GM21515 (cell line): ENCODE results near the gene LAMP1.
"Not testable (repeated sequence)": the region's sequence is repeated elsewhere in the genome, so short reads cannot be mapped to it uniquely, and the experiment has no call there.

Source experiments
- ATAC-seq: cut with Tn5 transposase; IDR thresholded peaks from one replicate; pipeline ENCODE4 v1.9.1; 2021; ENCODE audit not compliant: unreplicated experiment

Gene LAMP1, protein sequence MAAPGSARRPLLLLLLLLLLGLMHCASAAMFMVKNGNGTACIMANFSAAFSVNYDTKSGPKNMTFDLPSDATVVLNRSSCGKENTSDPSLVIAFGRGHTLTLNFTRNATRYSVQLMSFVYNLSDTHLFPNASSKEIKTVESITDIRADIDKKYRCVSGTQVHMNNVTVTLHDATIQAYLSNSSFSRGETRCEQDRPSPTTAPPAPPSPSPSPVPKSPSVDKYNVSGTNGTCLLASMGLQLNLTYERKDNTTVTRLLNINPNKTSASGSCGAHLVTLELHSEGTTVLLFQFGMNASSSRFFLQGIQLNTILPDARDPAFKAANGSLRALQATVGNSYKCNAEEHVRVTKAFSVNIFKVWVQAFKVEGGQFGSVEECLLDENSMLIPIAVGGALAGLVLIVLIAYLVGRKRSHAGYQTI

DNA sequence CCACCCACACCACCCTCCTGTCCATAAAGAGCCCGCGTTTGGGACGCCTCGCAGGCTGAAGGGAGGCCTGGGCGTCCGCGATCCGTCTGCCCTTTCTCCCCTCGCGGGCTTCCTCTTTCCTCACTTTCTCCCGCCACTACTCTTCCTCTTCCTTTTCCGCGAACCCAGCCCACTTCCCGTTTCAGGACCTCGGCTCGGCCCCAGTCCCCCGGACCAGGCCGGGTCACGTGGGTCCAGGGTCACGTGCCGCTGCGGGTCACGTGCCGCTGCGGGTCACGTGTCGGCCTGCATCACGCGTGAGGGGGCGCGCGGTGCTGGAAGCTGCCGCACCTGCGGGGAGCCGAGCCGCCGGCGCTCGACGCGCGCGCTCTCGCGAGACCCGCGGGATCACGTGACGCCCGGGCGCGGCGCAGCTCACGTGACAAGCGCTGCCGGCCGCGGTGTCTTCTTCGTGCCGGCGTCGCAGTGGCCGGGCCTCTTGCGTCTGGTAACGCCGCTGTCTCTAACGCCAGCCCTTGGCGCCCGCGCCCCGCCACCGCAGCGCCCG is at the start of gene LAMP1:
LAMP1 (plus strand) TSS at position 417 of the 547 bp plus-strand sequence. CDS start 196 bp downstream, outside the sequence.
- ATAC-seq = peak; percentile 76

DNA sequence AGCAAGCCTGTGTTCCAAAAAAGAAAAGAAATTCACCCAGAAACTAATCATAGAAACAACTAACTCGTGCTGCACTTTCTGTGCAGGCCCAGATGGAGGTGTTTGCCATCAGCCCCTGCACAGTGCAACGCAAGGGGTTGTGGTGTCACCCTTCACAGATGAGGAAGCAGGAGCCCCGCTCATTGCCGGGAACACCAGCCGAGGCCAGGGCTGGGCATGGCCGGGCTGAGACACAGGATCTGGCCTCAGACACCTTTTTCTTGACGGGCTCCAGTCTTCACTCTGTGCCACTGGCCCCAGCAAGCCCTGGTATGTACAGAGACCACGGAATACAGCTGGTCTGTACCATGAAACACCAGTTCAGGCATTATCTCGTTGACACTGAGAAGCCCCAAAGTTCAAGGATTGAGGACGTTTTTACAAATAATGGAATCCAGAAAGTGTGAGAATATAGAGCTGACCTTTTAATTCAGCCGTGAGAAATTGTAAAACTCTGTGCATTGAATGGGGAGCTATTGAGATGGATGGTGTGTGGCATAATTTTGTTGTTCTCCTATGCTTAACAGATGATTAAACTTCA is 44.4 kb upstream of the LAMP1 start:
- no peak for ATAC-seq

DNA sequence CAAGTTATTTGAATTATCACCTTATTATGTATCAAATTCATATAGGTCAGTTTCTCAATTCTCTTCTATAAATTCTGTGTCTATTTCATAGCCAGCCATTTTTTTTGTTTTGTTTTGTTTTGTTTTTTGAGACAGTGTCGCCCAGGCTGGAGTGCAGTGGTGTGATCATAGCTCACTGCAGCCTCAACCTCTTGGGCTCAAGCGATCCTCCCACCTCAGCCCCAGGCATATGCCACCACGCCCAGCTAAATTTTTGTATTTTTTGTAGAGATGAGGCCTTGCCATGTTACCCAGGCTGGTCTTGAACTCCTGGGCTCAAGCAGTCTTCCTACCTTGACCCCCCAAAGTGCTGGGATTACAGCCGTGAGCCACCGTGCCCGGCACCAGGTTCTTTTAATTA is 39.1 kb upstream of the LAMP1 start:
- ATAC-seq = not testable (repeated sequence)

DNA sequence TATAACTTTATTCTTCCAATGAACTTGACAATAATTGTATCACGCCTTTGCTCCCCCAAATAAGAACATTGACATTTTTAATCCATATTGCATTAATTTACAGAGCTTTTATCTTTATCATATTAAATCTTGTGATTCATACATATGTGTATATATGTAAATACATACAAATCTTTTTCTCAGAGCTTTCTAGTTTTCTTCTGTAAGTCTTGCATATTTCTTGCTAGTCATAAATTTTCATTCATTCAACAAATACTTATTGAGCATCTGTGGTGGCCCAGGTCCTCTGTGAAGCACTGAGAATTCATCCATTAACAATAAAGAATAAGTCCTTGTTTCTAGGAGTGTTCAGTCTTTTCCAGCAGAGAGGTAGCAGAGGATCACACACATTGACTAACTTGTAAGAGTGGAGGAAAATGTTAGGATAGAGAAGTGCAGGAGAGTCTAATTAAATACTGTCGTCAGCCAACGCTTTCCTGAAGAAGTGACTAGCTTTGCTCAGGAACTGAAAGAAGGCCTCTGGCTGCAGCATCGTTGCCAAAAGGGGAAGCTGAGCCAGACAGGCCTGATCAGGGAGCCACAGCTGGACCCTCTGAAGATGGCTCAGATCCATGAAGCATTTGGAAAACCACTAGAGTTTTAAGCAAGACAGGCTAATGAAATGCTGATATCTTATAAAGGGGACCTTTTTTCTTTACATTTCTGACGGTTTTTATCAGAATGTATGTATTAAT is 38.6 kb upstream of the LAMP1 start:
- no peak for ATAC-seq

DNA sequence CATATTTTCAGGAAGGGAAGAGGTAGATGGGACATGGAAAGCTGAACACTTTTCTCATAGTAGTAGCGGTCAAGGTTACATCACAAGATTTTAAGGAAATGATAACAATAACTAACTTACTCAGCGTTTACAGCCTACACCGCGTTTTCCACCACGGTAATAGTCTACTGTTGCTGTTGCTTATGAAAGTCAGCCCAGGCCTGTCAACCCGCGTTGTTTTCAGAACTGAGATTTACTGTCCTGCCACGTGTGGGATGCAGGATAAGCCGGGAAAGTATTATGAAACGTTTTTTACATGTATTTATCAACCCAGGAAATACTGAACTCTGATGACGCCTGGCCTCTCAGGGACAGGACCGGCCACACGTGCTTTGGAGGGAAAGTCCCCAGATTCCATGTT is 36.0 kb upstream of the LAMP1 start:
- ATAC-seq = no peak

DNA sequence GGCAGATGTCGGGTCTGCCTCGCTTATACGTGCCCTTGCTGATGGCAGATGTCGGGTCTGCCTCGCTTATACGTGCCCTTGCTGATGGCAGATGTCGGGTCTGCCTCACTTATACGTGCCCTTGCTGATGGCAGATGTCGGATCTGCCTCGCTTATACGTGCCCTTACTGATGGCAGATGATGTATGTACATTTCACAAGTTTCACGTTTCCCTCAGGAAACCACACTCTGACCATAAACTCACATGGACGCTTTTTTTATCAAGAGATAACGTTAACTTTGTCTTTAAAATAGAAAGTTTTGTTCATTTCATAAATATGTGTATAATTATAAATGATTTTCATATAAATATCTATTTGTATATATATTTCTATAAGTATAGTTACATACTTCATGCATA is 34.0 kb upstream of the LAMP1 start:
- not testable (repeated sequence) for ATAC-seq

DNA sequence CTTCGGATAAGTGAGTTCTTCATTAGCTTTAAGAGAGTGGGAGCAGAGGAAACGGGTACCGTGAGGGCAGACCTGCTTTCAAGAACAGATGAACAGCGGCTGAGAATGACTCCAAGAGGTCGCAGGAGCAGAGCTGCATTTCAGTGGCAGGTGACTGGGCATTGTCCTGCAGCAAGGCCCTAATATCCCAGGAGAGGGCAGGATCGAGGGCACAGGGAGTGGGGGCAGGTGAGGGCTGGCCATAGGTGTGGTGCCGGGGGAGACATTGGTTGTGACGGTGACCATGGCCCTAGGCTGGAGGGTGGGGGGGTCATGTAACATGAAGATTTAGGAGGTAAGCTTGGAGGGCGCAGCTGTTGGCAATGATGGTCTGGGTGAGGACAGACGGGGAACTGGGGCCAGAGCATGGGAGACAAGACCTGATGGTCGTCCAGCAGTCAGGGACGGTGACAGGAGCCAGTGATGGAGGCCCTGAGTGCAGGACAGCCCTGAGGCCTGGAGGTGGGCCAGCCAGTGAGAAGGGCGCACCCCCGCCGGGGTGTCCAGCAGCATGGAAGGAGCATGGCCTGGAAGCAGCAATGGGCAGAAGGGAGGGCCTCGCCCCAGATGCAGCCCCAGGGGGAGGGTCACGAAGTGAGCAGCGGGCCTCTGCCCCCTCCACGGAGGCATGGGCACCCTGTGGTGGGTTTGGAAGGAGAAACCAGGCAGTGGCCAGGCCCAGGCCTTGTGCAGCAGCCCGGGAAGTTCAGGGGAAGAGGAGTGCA is 29.2 kb upstream of the LAMP1 start:
- ATAC-seq = no peak

DNA sequence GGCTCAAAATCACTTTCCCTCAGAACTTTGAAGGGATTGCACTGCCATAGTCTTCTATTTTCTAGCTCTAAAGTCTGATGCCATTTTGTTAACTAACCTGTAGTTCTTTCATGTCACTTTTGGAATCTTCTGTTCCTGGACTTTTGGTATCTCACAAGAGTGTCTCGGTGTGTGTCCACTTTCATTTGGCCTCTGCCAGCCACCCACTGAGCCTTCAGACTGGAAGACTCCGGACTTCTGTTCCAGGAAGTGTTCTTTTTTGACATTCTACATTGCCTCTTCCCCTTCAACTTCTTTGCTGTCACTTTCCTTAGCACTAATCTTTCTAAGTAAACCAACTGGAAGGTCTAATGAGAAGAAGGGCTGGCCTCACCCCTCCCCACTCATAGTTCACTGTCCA is 25.0 kb upstream of the LAMP1 start:
- no peak for ATAC-seq

DNA sequence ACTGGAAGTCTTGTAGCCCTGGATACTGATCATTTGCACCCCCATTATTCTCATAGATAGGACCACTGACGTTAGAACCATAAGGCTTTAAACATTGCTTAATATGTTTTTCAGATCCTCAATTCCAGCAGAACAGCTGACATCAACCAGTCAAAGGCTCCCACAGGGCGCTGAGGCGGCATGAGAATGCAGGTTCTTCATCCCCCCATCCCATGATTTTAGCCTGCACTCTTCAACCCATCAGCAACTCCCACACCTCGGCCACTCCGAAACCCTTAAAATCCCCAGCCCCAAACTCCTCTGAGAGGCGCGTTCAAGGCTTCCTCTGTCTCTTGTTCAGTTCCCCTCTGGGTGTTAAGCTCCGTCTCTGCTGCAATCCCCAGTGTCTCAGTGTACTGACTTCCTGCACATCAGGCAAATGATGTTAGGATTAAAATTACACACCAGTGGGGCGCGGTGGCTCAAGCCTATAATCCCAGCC is 24.3 kb upstream of the LAMP1 start:
- no peak for ATAC-seq

DNA sequence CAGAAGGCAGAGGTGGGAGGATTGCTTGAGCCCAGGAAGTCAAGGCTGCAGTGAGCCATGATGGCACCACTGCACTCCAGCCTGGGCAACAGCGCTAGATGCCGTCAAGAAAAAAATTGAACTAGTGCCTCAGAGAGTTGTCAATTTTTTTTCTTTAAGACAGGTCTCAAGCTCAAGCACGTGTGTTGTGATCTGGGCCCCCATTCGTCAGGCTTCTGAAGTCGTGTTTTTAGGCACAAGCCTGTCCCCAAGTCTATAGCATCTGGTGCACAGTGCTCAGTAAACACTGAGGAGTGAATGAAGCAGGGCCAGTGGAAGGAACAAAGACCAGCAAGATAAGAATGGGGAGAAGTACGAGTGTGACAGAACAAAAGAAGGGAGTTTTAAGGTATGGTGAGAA is 23.7 kb upstream of the LAMP1 start:
- ATAC-seq = no peak

DNA sequence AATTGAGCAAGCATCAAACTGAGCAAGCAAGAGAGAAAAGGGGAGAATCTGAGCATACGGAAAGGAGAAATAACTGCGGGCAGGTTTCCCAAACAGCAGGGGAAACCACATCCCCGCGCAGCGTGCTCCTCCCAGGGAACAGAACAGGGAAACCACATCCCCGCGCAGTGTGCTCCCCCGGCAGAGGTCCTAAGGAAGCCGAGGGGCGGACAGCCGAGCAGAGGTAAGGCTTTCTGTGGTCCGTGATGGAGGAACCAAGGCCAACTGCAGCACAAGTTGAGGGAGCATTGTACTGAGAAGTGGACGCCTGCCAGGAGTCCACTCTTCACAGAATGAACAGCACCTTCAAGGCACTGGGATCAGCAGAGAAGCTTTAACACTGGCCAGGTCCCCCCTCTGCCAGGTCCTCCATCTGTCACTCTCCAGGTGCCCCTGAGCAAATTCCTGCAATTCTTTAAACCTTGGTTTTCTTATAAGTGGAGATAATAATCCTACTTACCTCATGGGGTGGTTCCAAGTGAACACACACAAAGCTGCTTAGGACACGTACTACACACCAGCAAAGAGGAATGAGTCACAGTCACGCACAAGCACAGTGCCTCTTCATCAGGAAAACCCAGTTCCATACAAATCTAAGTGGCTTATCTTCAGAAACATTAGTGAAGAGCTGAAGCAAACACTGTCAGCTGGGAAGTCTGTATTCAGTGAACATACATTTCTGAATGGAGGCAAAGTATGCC is 23.0 kb upstream of the LAMP1 start:
- ATAC-seq = no peak

DNA sequence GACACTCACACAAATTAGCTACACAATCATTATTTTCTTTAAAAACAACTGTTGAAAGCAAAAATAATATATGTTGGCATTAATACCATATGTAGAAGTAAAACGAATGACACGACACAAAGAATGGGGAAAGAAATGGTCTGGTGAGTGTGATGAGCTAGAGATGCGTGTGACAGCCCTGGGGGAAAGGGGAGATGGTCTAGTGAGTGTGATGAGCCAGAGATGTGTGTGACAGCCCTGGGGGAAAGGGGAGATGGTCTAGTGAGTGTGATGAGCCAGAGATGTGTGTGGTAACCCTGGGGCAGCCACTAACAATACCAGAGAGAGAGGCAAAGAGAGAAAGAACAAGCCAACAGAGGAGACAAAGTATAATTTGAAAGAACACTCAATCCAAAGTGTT is 22.3 kb upstream of the LAMP1 start:
- ATAC-seq = no peak

DNA sequence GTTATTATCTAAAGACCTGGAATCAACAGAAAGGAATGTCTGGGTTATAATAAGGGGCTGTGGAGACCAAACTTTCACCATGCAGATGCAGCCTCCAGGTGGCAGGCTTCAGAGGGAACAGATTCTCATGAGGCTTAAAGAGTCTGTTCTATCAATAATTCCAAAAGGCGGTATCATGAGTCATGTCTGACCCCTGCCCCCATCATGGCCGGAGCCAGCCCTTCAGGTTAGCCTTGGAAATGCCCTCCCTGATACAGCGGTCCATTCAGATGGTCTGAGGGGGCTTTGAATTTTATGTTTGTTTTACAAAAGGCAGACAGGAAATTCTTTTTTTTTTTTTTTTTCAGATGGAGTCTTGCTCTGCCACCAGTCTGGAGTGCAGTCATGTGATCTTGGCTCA is 21.7 kb upstream of the LAMP1 start:
- ATAC-seq = no peak

DNA sequence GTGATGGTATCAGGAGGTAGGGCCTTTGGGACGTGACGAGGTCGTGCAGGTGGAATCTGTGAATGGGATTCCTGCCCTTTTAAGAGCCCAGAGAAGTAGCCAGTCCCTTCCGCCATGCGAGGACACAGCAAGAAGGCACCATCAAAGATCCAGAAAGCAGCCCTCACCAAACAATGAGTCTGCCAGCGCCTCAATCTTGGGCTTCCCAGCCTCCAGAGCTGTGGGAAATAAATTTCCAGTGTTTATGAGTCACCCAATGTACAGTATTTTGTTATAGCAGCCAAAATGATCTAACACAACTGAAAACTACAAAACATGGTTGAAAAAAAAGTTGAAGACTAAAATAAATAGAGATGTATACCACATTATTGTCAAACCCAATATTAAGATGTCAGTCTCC is 16.9 kb upstream of the LAMP1 start:
- ATAC-seq = no peak

DNA sequence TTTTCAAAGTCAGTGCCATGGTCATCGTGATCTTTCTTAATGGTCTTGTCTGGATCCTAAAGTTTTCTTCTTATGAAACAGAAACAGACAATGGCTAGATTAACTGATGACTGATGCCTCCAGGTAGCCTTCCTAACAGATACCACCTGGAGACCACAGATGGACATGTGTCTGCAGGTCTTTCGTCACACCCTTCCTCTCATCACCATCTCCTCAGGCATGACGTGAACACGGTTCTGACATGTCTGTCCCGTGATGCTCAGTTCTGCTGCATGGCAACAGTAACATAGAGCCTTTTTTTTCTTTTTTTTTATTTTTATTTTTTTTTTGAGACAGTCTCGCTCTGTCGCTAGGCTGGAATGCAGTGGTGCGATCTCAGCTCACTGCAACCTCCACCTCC is 13.1 kb upstream of the LAMP1 start:
- no peak for ATAC-seq

DNA sequence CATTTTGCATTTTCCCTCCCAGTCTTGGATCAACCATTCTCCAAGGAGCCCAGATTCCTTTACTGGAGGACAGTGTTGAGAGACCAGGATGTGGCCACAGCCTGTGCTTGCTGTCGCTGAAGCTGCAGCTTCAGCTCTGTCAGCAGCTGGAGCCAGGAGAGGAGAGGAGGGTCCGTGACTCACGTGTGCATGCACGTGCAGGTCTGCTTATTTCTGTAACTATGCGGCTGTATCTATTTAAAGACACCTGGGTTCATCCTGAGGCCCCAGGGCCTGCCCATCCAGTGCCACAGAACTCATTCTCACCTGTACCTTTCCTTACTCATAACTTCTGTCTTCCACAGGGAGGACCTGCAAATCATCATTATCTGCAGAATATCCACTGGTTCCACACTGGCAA is 8.2 kb upstream of the LAMP1 start:
- no peak for ATAC-seq

DNA sequence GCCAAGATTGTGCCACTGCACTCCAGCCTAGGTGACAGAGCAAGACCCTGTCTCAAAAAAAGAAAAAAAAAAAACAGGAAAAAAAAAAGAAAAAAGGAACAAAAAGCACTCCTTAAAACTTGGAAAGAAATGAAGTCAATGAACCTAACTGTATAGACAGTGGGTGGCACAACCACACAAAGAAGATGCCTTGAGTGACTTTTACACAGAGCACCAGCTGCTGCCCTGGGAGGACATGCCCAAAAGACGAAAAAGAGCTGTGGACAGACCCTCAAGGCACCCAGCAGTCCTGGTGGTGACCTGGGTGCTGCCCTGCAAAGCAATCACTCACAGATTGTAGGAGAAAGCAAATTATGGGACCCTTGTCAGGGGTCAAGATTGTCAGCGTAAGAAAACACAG is 5.9 kb upstream of the LAMP1 start:
- ATAC-seq = no peak

DNA sequence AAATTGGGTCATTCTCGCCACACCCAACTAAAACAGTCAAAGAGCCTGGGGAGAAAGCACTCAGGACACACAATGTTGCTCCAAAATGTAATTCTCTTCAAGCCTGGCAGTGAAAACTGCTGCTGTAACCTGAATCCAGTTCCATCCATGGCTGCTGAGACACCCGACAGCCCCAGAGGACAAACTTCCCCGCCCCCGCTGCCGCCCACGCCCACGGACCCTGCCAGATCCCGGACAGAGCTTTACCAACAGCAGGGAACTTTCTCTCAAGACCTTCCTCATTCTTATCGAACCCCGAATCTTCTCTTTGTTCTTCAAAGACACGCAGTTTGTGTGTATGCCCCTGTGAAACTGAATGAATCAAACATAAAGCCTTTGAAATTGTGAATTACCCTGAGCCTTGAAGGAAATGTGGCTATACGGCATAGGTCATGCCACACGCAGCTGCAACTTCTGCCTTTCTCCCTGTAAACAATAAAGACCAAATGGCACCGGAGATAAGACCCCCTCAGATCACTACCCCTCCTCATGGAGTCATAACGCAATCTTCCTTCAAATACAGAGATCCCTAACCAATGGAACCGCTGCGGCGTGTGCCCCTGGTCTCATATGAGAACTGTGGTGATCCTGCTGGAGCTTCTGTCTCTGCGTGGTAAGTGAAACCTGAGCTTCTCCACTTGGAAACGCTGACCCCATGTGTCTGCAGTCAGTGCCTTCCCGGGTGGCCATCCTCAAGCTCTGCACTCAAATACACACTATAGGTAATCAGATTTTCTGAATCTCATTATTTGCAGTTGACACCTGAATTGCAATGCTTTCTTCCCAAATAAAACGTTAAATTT is 4.8 kb upstream of the LAMP1 start:
- no peak for ATAC-seq

DNA sequence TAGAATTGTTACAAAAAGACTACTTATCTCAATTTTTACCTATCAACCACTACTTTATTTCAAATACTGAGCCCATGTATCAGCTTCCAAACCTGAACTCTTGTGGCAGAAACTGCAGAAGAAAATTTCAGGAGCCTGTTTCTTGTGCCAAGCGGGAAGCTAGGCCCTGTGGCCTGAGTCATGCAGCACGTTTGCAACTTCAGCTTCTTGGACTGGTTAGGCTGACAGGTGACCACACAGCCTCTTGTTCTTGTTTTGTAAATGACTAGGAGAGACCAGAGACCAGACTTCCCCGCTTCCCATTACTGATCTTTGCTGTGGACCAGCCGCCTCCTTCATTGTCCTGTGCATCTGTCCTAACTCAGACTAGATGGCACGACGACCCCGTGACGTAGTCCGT is 3.4 kb upstream of the LAMP1 start:
- no peak for ATAC-seq
